NCI-H1930 (cell line): ENCODE data around the gene HDAC4.

Experiments
- DNase-seq, 2 experiments: peaks; one replicate each; lab custom pipeline; 2025; lab: John Stamatoyannopoulos, UW

Gene HDAC4

GRCh38 chr2:239025096-239025801 lies 375.6 kb downstream of the HDAC4 start:
- no peak for DNase-seq

- DNase-seq = no peak
These were observed 376.6 kb downstream of the HDAC4 start for GRCh38 chr2:239024226-239024625.

DNA sequence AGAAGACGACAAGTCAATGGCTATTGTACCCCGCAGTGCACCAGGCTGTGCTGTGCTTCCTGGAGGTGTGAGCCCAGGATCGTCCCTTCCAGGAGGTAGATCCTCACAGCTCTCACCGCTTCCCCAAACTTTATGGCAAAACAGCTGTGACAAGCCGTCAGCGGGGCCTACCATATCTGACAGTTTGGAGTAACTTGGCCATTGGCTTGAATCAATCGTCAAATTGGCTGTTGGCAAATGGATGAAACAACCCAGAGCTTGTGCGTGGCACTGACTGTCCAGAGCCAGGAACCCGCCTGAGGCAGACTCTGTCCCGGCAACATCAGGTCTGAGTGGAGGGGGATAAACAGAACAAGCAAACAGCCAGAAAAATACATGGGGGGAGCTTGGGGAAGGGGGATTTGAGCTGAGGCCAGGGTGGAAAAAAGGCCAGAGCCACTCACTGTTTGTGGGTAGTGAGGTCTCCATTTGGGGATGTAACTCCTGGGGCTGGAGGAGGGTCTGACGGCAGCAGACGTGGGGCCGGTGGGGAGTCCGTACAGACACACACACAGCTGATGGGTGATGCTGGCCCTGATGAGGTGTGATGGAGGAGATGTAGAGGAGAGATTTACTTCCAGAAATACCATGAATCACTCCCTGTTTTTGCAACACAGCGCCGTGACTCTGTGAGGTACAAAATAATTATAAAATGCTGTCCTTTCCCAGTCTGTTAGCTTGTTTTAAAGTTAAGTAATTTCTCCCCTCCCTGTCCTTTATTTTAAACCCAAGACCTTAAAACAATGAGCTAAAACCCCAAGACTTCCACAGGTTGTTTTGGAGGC lies 378.2 kb downstream of the HDAC4 start:
- DNase-seq = no peak

GRCh38 chr2:239021651-239022436 lies 379.0 kb downstream of the HDAC4 start:
- DNase-seq = no peak

DNA sequence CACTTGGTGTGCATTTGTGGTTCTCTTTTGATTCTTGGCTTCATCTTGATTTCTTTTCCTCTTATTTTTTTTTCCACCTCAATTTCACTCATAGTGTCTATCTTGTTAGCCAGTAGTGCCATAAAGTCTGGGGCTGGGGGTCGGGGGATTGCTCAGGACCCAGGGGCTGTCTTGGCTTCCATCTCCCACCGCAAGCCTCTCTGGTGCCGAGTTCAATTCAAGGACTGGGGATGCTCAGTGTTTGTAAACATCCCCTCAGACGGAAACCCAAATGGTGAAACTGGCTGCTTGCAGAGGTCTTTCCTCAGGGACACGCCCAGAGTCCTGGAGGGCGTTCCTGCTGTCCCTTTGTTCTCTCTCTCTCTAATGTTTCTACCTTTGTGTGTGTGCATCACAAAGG lies 379.6 kb downstream of the HDAC4 start:
- DNase-seq = no peak

DNA sequence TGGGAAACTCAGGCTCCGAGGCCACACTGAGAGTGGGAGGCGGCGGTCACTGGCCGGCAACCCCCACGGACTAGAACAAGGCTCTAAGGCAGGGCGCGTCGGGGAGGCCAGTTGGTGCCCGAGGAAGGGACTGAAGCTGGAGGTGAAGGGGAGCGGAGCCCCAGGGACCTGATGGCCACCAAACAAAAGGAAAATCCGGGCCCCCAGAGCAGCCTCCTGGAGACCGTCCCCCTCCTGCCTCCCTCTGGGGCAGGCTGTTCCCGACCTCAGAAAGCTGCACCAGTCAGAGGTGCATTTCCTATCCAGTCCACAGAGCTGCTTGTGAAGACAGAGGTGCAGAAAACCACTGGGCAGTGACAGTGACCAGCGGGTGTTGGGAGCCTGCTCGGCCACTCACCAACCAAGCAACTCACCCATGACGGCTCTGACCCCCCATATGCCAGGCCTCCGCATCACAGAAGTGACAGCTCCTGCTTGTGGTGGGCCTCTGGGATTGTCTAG lies 380.2 kb downstream of the HDAC4 start:
- DNase-seq = no peak

- no peak for DNase-seq
These were observed 381.6 kb downstream of the HDAC4 start for GRCh38 chr2:239019183-239019581.

DNA sequence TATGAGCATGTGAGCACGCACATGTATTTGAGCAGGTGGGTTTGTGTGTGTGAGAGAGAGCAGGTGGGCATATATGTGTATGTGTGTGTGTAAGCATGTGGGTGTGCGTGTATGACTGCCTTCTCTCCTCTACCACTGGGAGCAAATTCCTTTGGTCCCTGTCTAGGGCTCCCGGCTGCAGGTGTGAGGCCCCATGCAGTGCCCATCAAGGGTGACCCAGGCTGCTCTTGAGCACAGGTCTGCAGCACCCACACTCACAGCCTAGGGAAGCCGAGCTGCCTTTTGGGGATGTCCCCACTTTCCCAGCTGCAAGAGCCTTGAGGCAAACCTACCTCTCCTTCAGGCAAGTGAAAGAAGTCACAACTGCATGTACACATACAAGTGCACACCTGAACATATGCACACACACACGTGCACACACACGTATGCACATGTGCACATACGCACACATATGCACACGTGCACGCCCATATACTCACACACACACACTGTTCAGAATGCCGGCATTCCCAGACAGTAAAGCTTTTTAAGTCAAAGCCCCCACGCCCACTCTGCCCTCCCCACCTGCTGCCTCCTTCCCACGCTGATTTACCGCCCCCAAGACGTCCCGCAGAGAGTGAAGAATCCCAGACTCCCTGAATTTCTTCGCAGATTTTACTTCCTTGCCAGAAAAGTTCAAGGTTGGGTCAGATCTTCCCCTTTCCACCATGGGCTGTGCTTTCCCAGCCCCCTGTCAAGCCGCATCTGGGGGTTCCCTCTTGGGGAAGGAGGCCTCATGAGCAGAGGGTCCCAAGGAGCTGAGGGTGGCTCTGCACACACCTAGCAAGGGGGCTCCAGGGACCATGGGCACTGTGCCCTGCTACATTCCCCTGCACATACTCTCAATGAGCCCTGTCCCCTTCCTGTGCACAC lies 382.3 kb downstream of the HDAC4 start:
- DNase-seq = no peak

- DNase-seq = no peak
These were observed 383.2 kb downstream of the HDAC4 start for GRCh38 chr2:239017491-239018098.

DNA sequence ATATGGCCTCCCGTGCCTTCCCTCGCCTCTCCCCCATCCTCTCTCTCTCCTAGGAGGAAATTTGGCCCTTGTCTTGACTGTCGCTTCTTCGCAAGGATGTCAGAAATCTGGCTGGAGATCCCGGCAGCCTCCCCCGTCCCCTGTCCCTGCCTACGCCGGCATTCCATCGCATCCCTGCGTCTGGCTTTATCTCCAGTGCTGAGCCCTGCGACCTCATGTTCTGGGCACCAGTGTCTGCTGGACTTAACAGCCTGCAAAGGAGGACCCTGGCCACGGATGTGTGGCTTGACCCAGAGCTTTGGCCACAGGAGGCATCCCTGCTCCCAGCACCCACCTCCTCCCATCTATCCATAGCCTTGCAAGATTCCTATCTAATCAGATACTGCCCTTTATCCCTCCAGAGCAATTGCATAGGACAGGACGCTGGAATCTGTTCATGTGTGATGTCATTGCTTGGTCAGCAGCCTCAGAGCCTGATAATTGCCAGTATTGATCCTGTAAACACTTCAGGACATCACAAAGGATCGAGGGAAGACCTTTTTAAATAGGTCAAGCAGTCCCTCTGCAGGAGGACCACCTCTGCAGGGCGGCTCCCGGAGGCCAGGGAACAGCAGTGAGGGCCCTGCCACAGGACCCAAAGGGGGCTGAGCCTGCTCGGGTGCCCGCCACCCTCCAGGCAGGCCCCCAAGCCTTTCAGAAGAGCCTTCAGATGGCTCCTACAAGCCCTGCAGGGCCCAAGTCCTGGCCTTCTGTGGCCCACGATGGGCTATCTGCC lies 384.7 kb downstream of the HDAC4 start:
- DNase-seq = no peak

DNA sequence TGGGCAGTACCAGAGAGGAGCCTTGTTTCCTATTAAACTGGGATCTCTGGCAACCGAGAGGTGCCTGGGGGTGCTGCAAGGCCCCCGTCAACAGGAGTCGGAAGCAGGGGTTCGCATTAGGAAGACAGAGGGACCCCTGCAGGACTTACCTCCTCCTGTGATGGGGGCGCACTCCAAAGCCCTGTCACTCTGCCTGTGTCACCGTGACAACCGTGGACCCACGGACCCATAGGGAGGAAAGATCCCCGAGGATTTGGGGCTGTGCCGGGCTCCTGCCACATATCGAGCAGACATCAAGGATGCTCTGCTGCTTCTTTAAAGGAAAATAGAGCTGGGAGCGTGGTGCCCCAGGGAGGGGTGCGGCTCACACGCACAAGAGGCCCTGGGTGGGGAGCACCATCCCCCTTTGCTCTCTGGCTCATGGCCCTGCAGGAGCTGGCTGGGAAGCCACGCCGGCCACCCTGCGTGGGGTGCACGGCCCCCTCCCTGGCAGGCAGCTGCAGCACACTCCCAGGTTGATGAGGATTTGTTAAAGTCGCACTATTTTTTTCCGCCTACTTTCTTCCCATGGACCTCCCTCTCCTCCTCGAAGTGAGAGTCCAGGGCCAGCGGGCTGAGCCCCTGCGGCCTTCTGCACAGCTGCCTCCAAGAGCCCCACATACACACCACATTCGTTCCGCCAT lies 385.5 kb downstream of the HDAC4 start:
- DNase-seq = no peak

DNA sequence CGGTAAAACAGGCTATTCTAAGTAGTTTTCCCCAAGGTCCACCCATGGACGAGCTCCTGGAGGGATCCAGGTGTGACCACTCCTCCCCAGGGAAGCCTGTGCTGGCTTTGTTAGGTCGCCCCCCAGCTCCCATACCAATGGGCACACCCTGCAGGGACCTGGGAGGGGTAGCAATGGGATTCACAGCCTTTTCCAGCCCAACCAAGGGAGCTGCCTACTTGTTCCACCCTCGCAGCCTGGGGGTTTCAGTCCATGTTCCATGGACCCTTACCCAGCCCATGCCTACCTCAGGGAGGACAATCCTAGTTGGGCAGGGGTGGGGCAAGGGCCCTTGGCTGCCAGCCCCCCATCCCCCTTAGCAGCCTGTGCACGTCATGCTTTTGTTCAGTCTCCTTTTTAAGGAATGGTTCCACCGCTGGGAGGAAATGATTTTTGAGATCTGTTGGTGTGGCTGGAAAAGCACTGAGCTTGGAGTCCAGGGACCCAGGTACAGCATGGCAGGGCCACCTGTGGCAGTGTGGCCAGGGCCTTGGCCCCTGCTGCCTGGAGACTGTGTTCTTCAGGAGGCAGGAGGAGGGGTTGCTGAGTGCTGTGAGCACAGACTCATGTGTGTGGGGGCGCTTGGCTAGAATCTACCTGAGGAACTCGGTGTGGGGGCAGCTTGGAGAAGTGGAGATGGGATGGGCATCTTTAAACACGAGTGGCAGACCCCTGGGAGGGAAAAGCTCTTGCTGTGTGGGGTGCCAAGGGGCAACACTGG lies 386.2 kb downstream of the HDAC4 start:
- DNase-seq = no peak

DNA sequence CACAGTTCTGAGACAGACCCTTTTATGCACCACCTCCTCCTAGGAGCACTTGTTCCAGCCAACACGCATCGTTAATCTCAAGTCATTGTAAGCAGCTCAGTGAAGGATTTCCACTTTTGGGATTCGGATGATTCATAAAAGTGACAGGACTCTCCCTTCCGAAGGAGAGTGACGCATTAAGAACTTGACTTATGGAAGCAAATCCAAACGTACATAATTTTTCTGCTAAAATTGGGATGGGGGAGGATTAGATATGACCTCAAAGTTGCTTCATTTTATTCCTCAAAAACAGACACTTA lies 387.2 kb downstream of the HDAC4 start:
- DNase-seq = no peak

DNA sequence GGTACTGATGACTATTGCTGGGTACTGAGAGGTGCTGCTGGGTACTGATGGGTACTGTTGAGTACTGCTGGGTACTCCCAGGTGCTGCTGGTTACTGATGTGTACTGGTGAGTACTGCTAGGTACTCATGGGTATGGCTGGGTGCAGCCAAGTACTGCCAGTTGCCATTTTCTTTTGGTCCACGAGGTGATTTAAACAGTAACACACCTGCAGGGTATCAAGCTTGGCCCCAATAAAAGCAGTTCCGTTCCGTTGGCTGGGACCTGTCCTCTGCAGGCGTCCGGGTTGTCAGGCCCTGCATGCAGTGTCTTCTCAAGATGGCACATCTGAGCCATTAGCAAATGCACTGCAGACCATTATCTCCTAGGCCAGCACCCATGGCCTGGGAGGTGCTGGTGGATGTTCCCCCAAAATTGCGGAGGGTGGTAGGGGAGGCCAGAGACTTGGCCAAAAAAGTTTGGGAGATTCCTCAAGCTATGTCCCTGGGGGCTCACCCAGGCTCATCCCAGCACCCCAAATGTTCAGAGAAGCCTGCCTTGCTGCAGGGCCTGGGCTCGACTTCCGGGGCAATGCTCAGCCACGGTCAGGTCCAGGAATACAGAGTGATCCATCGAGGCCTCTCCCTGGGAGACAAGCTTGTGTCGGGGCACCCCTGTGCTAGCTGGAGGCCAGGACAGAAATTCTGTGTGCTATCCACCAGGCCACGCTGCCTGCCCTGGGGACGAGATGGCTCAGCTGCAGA lies 387.7 kb downstream of the HDAC4 start:
- DNase-seq = no peak

DNA sequence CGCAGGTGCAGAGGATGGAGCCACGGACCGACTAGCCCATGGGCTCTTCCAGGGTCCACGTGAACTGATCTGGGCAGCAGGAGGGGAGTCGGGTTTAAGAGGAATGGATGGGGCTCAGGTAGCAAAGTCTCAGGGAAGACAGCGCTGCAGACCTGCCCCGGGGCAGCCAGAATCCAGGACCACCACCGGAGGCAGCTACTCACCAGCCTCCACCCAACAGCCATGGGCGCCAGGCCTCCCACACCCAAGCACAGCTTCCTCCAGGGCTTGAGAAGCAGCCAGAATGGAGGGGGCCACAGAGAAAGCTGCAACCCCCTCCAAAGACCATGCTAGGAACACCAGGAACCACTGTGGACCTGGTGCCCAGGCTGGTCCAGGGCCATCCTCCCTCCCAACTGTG lies 388.6 kb downstream of the HDAC4 start:
- no peak for DNase-seq

GRCh38 chr2:239009589-239009961 lies 391.2 kb downstream of the HDAC4 start:
- DNase-seq = no peak

GRCh38 chr2:239008677-239009588 lies 391.9 kb downstream of the HDAC4 start:
- DNase-seq = no peak
